ENCODE measurements around the gene INPP5K.
"Not testable (repeated sequence)": the region's sequence is repeated elsewhere in the genome, so short reads cannot be mapped to it uniquely, and the experiment has no call there.

INPP5K gene

GRCh38 chr17:1526876-1527275 is 10.5 kb upstream of the INPP5K start:
- H3K36me3 ChIP-seq (ENCODE audit: control insufficient read depth in 2 of 2, insufficient read depth in 2 of 2, low read length in 2 of 2): peaks cover 13 to 28% of the 10 kb centered on the region in 2 donors
- H3K9ac ChIP-seq (ENCODE audit: low read depth in 1 of 2, low read length in 2 of 2); H3K4me1 ChIP-seq (ENCODE audit: control insufficient read depth in 2 of 2, insufficient read depth in 2 of 2, low read length in 2 of 2); H3K4me3 ChIP-seq (ENCODE audit: low read length in 2 of 2); H3K27ac ChIP-seq (ENCODE audit: low read depth in 2 of 2, low read length in 2 of 2); H3K9me3 ChIP-seq (ENCODE audit: control insufficient read depth in 2 of 2, low read length in 2 of 2); H3K27me3 ChIP-seq (ENCODE audit: control insufficient read depth in 2 of 2, insufficient read depth in 2 of 2, low read length in 2 of 2): not testable (repeated sequence)

- H3K9ac ChIP-seq (ENCODE audit: low read depth in 1 of 2, low read length in 2 of 2): no peak overlapping the region
- H3K27me3 ChIP-seq (ENCODE audit: control insufficient read depth in 2 of 2, insufficient read depth in 2 of 2, low read length in 2 of 2): no peaks in the 10 kb centered on the region
- no peaks in the 10 kb centered on the region for H3K9me3 ChIP-seq (ENCODE audit: control insufficient read depth in 2 of 2, low read length in 2 of 2)
- H3K36me3 ChIP-seq (ENCODE audit: control insufficient read depth in 2 of 2, insufficient read depth in 2 of 2, low read length in 2 of 2): peaks cover 23 to 25% of the 10 kb centered on the region in 2 donors
- no peak overlapping the region for H3K27ac ChIP-seq (ENCODE audit: low read depth in 2 of 2, low read length in 2 of 2)
- H3K4me1 ChIP-seq (ENCODE audit: control insufficient read depth in 2 of 2, insufficient read depth in 2 of 2, low read length in 2 of 2): no peaks in the 10 kb centered on the region
- H3K4me3 ChIP-seq (ENCODE audit: low read length in 2 of 2): no peak overlapping the region
Measured at GRCh38 chr17:1522626-1523025, 6.2 kb upstream of the INPP5K start.

GRCh38 chr17:1521086-1521640 is 4.8 kb upstream of the INPP5K start:
- Histone ChIP-seq H3K4me1 (ENCODE audit: control insufficient read depth in 2 of 2, insufficient read depth in 2 of 2, low read length in 2 of 2) (no peaks in the 10 kb centered on the region), H3K27me3 (ENCODE audit: control insufficient read depth in 2 of 2, insufficient read depth in 2 of 2, low read length in 2 of 2) (no peaks in the 10 kb centered on the region), H3K36me3 (ENCODE audit: control insufficient read depth in 2 of 2, insufficient read depth in 2 of 2, low read length in 2 of 2) (peaks cover 21 to 24% of the 10 kb centered on the region in 2 donors), H3K4me3 (ENCODE audit: low read length in 2 of 2) (no peak overlapping the region), H3K9me3 (ENCODE audit: control insufficient read depth in 2 of 2, low read length in 2 of 2) (no peaks in the 10 kb centered on the region), H3K9ac (ENCODE audit: low read depth in 1 of 2, low read length in 2 of 2) (no peak overlapping the region), H3K27ac (ENCODE audit: low read depth in 2 of 2, low read length in 2 of 2) (no peak overlapping the region)

GRCh38 chr17:1519678-1520077 is 3.3 kb upstream of the INPP5K start:
- Histone ChIP-seq H3K36me3 (ENCODE audit: control insufficient read depth in 2 of 2, insufficient read depth in 2 of 2, low read length in 2 of 2) (peaks cover 14 to 23% of the 10 kb centered on the region in 2 donors), H3K27me3 (ENCODE audit: control insufficient read depth in 2 of 2, insufficient read depth in 2 of 2, low read length in 2 of 2) (no peaks in the 10 kb centered on the region), H3K9me3 (ENCODE audit: control insufficient read depth in 2 of 2, low read length in 2 of 2) (no peaks in the 10 kb centered on the region), H3K9ac (ENCODE audit: low read depth in 1 of 2, low read length in 2 of 2) (no peak overlapping the region), H3K4me1 (ENCODE audit: control insufficient read depth in 2 of 2, insufficient read depth in 2 of 2, low read length in 2 of 2) (peaks cover 9 to 12% of the 10 kb centered on the region in 2 donors), H3K4me3 (ENCODE audit: low read length in 2 of 2) (no peak overlapping the region), H3K27ac (ENCODE audit: low read depth in 2 of 2, low read length in 2 of 2) (no peak overlapping the region)

GRCh38 chr17:1518410-1518809 is 2.0 kb upstream of the INPP5K start:
- Histone ChIP-seq H3K36me3 (ENCODE audit: control insufficient read depth in 2 of 2, insufficient read depth in 2 of 2, low read length in 2 of 2) (peaks cover 18 to 24% of the 10 kb centered on the region in 2 donors), H3K27me3 (ENCODE audit: control insufficient read depth in 2 of 2, insufficient read depth in 2 of 2, low read length in 2 of 2) (no peaks in the 10 kb centered on the region), H3K9me3 (ENCODE audit: control insufficient read depth in 2 of 2, low read length in 2 of 2) (no peaks in the 10 kb centered on the region), H3K4me3 (ENCODE audit: low read length in 2 of 2) (no peak overlapping the region), H3K4me1 (ENCODE audit: control insufficient read depth in 2 of 2, insufficient read depth in 2 of 2, low read length in 2 of 2) (peaks cover 15% of the 10 kb centered on the region in 2 donors), H3K9ac (ENCODE audit: low read depth in 1 of 2, low read length in 2 of 2) (no peak overlapping the region), H3K27ac (ENCODE audit: low read depth in 2 of 2, low read length in 2 of 2) (no peak overlapping the region)

- no peaks in the 10 kb centered on the region for H3K9me3 ChIP-seq (ENCODE audit: control insufficient read depth in 2 of 2, low read length in 2 of 2)
- H3K27ac ChIP-seq (ENCODE audit: low read depth in 2 of 2, low read length in 2 of 2): peak overlapping the region; percentile 97 to 98
- H3K36me3 ChIP-seq (ENCODE audit: control insufficient read depth in 2 of 2, insufficient read depth in 2 of 2, low read length in 2 of 2): peaks cover 14 to 20% of the 10 kb centered on the region in 2 donors
- H3K4me3 ChIP-seq (ENCODE audit: low read length in 2 of 2): peak overlapping the region; percentile 75 to 93
- H3K9ac ChIP-seq (ENCODE audit: low read depth in 1 of 2, low read length in 2 of 2): peak overlapping the region; percentile 97 to 98
- H3K4me1 ChIP-seq (ENCODE audit: control insufficient read depth in 2 of 2, insufficient read depth in 2 of 2, low read length in 2 of 2): peaks cover 37 to 39% of the 10 kb centered on the region in 2 donors
- H3K27me3 ChIP-seq (ENCODE audit: control insufficient read depth in 2 of 2, insufficient read depth in 2 of 2, low read length in 2 of 2): no peaks in the 10 kb centered on the region
Measured at GRCh38 chr17:1515640-1516387, 598 bp downstream of the INPP5K start.

GRCh38 chr17:1512351-1512750 is 4.1 kb downstream of the INPP5K start:
- Histone ChIP-seq H3K9ac (ENCODE audit: low read depth in 1 of 2, low read length in 2 of 2) (peak overlapping the region; percentile 35 to 57), H3K36me3 (ENCODE audit: control insufficient read depth in 2 of 2, insufficient read depth in 2 of 2, low read length in 2 of 2) (peaks cover 7 to 28% of the 10 kb centered on the region in 2 donors), H3K4me3 (ENCODE audit: low read length in 2 of 2) (no peak overlapping the region), H3K27ac (ENCODE audit: low read depth in 2 of 2, low read length in 2 of 2) (peak overlapping the region; percentile 88 to 91), H3K9me3 (ENCODE audit: control insufficient read depth in 2 of 2, low read length in 2 of 2) (no peaks in the 10 kb centered on the region), H3K4me1 (ENCODE audit: control insufficient read depth in 2 of 2, insufficient read depth in 2 of 2, low read length in 2 of 2) (peaks cover 56 to 59% of the 10 kb centered on the region in 2 donors), H3K27me3 (ENCODE audit: control insufficient read depth in 2 of 2, insufficient read depth in 2 of 2, low read length in 2 of 2) (no peaks in the 10 kb centered on the region)

- Histone ChIP-seq H3K27me3 (ENCODE audit: control insufficient read depth in 2 of 2, insufficient read depth in 2 of 2, low read length in 2 of 2) (no peaks in the 10 kb centered on the region), H3K4me1 (ENCODE audit: control insufficient read depth in 2 of 2, insufficient read depth in 2 of 2, low read length in 2 of 2) (peaks cover 56 to 59% of the 10 kb centered on the region in 2 donors), H3K27ac (ENCODE audit: low read depth in 2 of 2, low read length in 2 of 2) (peak overlapping the region; percentile 88 to 91), H3K9me3 (ENCODE audit: control insufficient read depth in 2 of 2, low read length in 2 of 2) (no peaks in the 10 kb centered on the region), H3K4me3 (ENCODE audit: low read length in 2 of 2) (peak overlapping the region in 1 of 2 donors; percentile 33), H3K36me3 (ENCODE audit: control insufficient read depth in 2 of 2, insufficient read depth in 2 of 2, low read length in 2 of 2) (peaks cover 11 to 33% of the 10 kb centered on the region in 2 donors), H3K9ac (ENCODE audit: low read depth in 1 of 2, low read length in 2 of 2) (peak overlapping the region; percentile 39 to 71)
Measured at GRCh38 chr17:1511756-1512321, 4.6 kb downstream of the INPP5K start.

- no peaks in the 10 kb centered on the region for H3K27me3 ChIP-seq (ENCODE audit: control insufficient read depth in 2 of 2, insufficient read depth in 2 of 2, low read length in 2 of 2)
- peak overlapping the region; percentile 88 to 91 for H3K27ac ChIP-seq (ENCODE audit: low read depth in 2 of 2, low read length in 2 of 2)
- peak overlapping the region; percentile 39 to 71 for H3K9ac ChIP-seq (ENCODE audit: low read depth in 1 of 2, low read length in 2 of 2)
- H3K9me3 ChIP-seq (ENCODE audit: control insufficient read depth in 2 of 2, low read length in 2 of 2): no peaks in the 10 kb centered on the region
- H3K4me3 ChIP-seq (ENCODE audit: low read length in 2 of 2): peak overlapping the region in 1 of 2 donors; percentile 33
- peaks cover 16 to 38% of the 10 kb centered on the region in 2 donors for H3K36me3 ChIP-seq (ENCODE audit: control insufficient read depth in 2 of 2, insufficient read depth in 2 of 2, low read length in 2 of 2)
- H3K4me1 ChIP-seq (ENCODE audit: control insufficient read depth in 2 of 2, insufficient read depth in 2 of 2, low read length in 2 of 2): peaks cover 56 to 59% of the 10 kb centered on the region in 2 donors
Measured at GRCh38 chr17:1511290-1511689, 5.1 kb downstream of the INPP5K start.

GRCh38 chr17:1509290-1509881 is 7.0 kb downstream of the INPP5K start:
- Histone ChIP-seq H3K9me3 (ENCODE audit: control insufficient read depth in 2 of 2, low read length in 2 of 2) (no peaks in the 10 kb centered on the region), H3K4me1 (ENCODE audit: control insufficient read depth in 2 of 2, insufficient read depth in 2 of 2, low read length in 2 of 2) (peaks cover 44 to 48% of the 10 kb centered on the region in 2 donors), H3K27ac (ENCODE audit: low read depth in 2 of 2, low read length in 2 of 2) (peak overlapping the region; percentile 86 to 93), H3K9ac (ENCODE audit: low read depth in 1 of 2, low read length in 2 of 2) (peak overlapping the region in 1 of 2 donors; percentile 52), H3K27me3 (ENCODE audit: control insufficient read depth in 2 of 2, insufficient read depth in 2 of 2, low read length in 2 of 2) (no peaks in the 10 kb centered on the region), H3K36me3 (ENCODE audit: control insufficient read depth in 2 of 2, insufficient read depth in 2 of 2, low read length in 2 of 2) (peaks cover 21 to 48% of the 10 kb centered on the region in 2 donors), H3K4me3 (ENCODE audit: low read length in 2 of 2) (peak overlapping the region in 1 of 2 donors; percentile 20)
